HepG2 (cell line): ENCODE data around the gene H1-8. TPM values are rescaled to one million over a fixed set of nuclear protein-coding genes. Genes with fewer than 3 reads are reported as not detected.

Experiments used
- RCOR2 ChIP-seq: IDR thresholded peaks from 2 replicates; pipeline ENCODE4 v1.6.1; 2016; ENCODE audit warnings: missing biosample characterization, missing genetic modification reagents
- SIN3A ChIP-seq: IDR thresholded peaks from 2 replicates; pipeline ENCODE4 v1.6.1; 2011; ENCODE audit warnings: low read depth, mild to moderate bottlenecking, control low read depth, low read length, borderline replicate concordance
- TGIF2 ChIP-seq: IDR thresholded peaks from 2 replicates; pipeline ENCODE4 v1.6.1; 2016; ENCODE audit warnings: control low read depth, missing compliant biosample characterization
- TOPORS ChIP-seq: sonication (generic); formaldehyde crosslinking; IDR thresholded peaks from 2 replicates; pipeline ENCODE4 v1.8.0; 2023; ENCODE audit warnings: mild to moderate bottlenecking, missing genetic modification reagents
- YEATS2 ChIP-seq: sonication (generic); formaldehyde crosslinking; IDR thresholded peaks from 2 replicates; pipeline ENCODE4 v1.4.0; 2020; ENCODE audit warnings: missing genetic modification reagents, borderline replicate concordance
- ZNF431 ChIP-seq: sonication (generic); formaldehyde crosslinking; IDR thresholded peaks from 2 replicates; pipeline ENCODE4 v1.9.0; 2022; ENCODE audit warnings: missing genetic modification reagents, low read depth, mild to moderate bottlenecking, borderline replicate concordance
- ZNF530 ChIP-seq: sonication (generic); formaldehyde crosslinking; IDR thresholded peaks from 2 replicates; pipeline ENCODE4 v1.5.0; 2020; ENCODE audit warnings: low read depth, mild to moderate bottlenecking, missing genetic modification reagents
- ZNF549 ChIP-seq: sonication (generic); formaldehyde crosslinking; IDR thresholded peaks from 2 replicates; pipeline ENCODE4 v1.5.0; 2020; ENCODE audit warnings: missing genetic modification reagents
- ZNF780A ChIP-seq: sonication (generic); formaldehyde crosslinking; IDR thresholded peaks from 2 replicates; pipeline ENCODE4 v1.8.0; 2022; ENCODE audit warnings: mild to moderate bottlenecking, missing genetic modification reagents, moderate library complexity
- polyA plus RNA-seq, 8 experiments: library from polyadenylated mRNA; depleted of rRNA in 3 of 8; stranded (reverse) in 7 of 8; unstranded in 1 of 8; fragments of >200 nt; fragmentation: Illumina TruSeq in 4 of 8; extraction: Trizol in 4 of 8; gene quantifications; 2 replicates each; pipeline versions ENCODE4 v1.2.1 to v1.2.3, GENCODE V29; 2011 to 2016; ENCODE audit warnings: low read depth in 4 of 8, missing spikeins in 1 of 8, mixed read lengths in 1 of 8; ENCODE audit not compliant: insufficient read depth in 1 of 8
- total RNA-seq, 5 experiments: library from RNA; depleted of rRNA; stranded (reverse); fragments of >200 nt; fragmentation: Illumina TruSeq; extraction: Trizol; gene quantifications; 2 replicates each; pipeline ENCODE4 v1.2.3, GENCODE V29; 2016; ENCODE audit warnings: low read depth in 1 of 5
- TF ChIP-seq, protein P1 (sequence below): IDR thresholded peaks from 2 replicates; pipeline ENCODE4 v1.6.1; 2012; ENCODE audit warnings: low read depth, low read length, improper control_type of control experiment
- TF ChIP-seq, protein P2 (sequence below): sonication (generic); formaldehyde crosslinking; IDR thresholded peaks from 2 replicates; pipeline ENCODE4 v1.4.0; 2020; ENCODE audit warnings: missing genetic modification reagents, borderline replicate concordance
- TF ChIP-seq, protein P3 (sequence below): sonication (generic); formaldehyde crosslinking; IDR thresholded peaks from 2 replicates; pipeline ENCODE4 v1.5.0; 2020; ENCODE audit warnings: mild to moderate bottlenecking, missing genetic modification reagents
- TF ChIP-seq, protein P4 (sequence below): sonication (generic); formaldehyde crosslinking; IDR thresholded peaks from 2 replicates; pipeline ENCODE4 v1.5.0; 2020; ENCODE audit warnings: mild to moderate bottlenecking, missing genetic modification reagents

H1-8 gene
- total and polyA plus RNA-seq, 2 of the 13 experiments (the other 11 are each of a cell fraction or from before 2014, with no cell fraction given): 0.08 TPM; not detected in 1

DNA sequence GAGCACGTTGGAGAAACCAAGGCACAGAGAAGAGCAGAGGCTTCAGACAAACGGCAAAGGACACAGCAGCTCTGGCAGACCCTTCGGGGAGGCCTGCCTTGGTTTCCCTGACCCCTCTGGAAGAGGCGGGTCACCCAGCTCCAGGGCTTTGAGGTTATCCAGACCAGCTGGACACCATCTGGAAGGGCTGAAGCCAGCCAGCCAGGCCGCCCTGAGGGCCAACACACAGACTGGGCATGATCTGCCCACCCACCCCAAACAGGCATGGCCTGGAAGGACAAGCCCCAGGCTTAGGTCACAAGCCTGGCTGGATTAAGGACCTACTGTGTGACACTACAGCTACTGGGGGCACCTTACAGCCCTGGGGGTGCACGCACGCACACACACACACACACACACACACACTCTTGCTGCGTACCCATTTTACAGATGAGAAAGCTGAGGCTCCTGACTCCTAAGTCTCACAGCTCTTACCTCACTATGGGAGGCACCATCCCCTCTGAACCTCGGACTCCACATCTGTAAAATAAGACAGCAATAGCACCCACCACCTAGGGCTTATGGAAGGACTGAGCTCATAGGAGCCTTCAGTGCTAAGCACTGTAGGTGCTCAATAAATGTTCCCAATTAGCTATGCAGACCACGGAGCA lies 52.7 kb downstream of the H1-8 start (continued):
- TF ChIP-seq, protein P1, sequence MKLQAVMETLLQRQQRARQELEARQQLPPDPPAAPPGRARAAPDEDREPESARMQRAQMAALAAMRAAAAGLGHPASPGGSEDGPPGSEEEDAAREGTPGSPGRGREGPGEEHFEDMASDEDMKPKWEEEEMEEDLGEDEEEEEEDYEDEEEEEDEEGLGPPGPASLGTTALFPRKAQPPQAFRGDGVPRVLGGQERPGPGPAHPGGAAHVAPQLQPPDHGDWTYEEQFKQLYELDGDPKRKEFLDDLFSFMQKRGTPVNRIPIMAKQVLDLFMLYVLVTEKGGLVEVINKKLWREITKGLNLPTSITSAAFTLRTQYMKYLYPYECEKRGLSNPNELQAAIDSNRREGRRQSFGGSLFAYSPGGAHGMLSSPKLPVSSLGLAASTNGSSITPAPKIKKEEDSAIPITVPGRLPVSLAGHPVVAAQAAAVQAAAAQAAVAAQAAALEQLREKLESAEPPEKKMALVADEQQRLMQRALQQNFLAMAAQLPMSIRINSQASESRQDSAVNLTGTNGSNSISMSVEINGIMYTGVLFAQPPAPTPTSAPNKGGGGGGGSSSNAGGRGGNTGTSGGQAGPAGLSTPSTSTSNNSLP: no peak
- TF ChIP-seq RCOR2 (CRISPR knock-in tag) (peak; percentile 79; the same call in 1 of the 2 replicates), TGIF2 (CRISPR knock-in tag) (no peak), ZNF549 (CRISPR knock-in tag) (no peak), ZNF780A (CRISPR knock-in tag) (no peak), SIN3A (peak; percentile 25; the same call in 1 of the 2 replicates), ZNF530 (CRISPR knock-in tag) (no peak), TOPORS (CRISPR knock-in tag) (no peak), YEATS2 (CRISPR knock-in tag) (no peak), ZNF431 (CRISPR knock-in tag) (no peak)
- TF ChIP-seq, protein P2, sequence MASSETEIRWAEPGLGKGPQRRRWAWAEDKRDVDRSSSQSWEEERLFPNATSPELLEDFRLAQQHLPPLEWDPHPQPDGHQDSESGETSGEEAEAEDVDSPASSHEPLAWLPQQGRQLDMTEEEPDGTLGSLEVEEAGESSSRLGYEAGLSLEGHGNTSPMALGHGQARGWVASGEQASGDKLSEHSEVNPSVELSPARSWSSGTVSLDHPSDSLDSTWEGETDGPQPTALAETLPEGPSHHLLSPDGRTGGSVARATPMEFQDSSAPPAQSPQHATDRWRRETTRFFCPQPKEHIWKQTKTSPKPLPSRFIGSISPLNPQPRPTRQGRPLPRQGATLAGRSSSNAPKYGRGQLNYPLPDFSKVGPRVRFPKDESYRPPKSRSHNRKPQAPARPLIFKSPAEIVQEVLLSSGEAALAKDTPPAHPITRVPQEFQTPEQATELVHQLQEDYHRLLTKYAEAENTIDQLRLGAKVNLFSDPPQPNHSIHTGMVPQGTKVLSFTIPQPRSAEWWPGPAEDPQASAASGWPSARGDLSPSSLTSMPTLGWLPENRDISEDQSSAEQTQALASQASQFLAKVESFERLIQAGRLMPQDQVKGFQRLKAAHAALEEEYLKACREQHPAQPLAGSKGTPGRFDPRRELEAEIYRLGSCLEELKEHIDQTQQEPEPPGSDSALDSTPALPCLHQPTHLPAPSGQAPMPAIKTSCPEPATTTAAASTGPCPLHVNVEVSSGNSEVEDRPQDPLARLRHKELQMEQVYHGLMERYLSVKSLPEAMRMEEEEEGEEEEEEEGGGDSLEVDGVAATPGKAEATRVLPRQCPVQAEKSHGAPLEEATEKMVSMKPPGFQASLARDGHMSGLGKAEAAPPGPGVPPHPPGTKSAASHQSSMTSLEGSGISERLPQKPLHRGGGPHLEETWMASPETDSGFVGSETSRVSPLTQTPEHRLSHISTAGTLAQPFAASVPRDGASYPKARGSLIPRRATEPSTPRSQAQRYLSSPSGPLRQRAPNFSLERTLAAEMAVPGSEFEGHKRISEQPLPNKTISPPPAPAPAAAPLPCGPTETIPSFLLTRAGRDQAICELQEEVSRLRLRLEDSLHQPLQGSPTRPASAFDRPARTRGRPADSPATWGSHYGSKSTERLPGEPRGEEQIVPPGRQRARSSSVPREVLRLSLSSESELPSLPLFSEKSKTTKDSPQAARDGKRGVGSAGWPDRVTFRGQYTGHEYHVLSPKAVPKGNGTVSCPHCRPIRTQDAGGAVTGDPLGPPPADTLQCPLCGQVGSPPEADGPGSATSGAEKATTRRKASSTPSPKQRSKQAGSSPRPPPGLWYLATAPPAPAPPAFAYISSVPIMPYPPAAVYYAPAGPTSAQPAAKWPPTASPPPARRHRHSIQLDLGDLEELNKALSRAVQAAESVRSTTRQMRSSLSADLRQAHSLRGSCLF (CRISPR knock-in tag): no peak
- TF ChIP-seq, protein P3, sequence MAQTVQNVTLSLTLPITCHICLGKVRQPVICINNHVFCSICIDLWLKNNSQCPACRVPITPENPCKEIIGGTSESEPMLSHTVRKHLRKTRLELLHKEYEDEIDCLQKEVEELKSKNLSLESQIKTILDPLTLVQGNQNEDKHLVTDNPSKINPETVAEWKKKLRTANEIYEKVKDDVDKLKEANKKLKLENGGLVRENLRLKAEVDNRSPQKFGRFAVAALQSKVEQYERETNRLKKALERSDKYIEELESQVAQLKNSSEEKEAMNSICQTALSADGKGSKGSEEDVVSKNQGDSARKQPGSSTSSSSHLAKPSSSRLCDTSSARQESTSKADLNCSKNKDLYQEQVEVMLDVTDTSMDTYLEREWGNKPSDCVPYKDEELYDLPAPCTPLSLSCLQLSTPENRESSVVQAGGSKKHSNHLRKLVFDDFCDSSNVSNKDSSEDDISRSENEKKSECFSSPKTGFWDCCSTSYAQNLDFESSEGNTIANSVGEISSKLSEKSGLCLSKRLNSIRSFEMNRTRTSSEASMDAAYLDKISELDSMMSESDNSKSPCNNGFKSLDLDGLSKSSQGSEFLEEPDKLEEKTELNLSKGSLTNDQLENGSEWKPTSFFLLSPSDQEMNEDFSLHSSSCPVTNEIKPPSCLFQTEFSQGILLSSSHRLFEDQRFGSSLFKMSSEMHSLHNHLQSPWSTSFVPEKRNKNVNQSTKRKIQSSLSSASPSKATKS (CRISPR knock-in tag): no peak
- TF ChIP-seq, protein P4, sequence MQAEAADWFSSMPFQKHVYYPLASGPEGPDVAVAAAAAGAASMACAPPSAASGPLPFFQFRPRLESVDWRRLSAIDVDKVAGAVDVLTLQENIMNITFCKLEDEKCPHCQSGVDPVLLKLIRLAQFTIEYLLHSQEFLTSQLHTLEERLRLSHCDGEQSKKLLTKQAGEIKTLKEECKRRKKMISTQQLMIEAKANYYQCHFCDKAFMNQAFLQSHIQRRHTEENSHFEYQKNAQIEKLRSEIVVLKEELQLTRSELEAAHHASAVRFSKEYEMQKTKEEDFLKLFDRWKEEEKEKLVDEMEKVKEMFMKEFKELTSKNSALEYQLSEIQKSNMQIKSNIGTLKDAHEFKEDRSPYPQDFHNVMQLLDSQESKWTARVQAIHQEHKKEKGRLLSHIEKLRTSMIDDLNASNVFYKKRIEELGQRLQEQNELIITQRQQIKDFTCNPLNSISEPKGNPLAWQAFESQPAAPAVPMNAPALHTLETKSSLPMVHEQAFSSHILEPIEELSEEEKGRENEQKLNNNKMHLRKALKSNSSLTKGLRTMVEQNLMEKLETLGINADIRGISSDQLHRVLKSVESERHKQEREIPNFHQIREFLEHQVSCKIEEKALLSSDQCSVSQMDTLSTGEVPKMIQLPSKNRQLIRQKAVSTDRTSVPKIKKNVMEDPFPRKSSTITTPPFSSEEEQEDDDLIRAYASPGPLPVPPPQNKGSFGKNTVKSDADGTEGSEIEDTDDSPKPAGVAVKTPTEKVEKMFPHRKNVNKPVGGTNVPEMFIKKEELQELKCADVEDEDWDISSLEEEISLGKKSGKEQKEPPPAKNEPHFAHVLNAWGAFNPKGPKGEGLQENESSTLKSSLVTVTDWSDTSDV (CRISPR knock-in tag): 0 out of 2 replicates have a peak, but pooled peaks have one; percentile 3
